Suprapubic skin (tissue), 3 donors: ENCODE results near the gene BCAP31.

Experiments used
- POLR2A ChIP-seq, 2 donors: fragments of 450-650 bp; IDR thresholded peaks; one replicate each; pipeline ENCODE4 v1.6.1; 2017; ENCODE audit warnings: antibody characterized with exemption in 2 of 2, mild to moderate bottlenecking in 2 of 2, moderate library complexity in 2 of 2
- TF ChIP-seq, protein P1 (sequence below), 2 donors: fragments of 200-600 bp in 1 of 2; fragments of 450-650 bp in 1 of 2; sonication (generic) in 1 of 2; IDR thresholded peaks; one replicate each; pipeline ENCODE4 v1.5.1; 2016 to 2019; ENCODE audit warnings: antibody characterized with exemption in 2 of 2, mild to moderate bottlenecking in 1 of 2, moderate library complexity in 1 of 2

DNA sequence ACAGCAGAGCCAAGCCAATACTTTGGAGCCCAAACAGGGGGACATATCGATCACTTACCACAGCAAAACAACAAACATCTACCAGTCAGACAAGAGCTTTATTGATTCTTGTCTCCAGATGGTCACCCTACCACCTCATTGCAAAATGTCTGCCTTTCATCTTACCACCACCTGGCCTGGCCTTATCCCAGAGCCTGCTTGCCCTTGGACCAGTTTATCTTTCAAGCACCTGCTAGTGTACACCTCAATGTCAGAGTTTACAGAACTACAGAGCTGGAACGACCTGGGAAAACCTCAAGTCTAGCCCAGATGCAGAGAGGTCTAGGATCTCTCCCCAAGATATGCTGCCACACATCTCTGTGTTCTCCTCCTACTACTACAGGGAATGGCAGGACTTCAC, 4.5 kb downstream of the BCAP31 start:
- TF ChIP-seq, protein P1, sequence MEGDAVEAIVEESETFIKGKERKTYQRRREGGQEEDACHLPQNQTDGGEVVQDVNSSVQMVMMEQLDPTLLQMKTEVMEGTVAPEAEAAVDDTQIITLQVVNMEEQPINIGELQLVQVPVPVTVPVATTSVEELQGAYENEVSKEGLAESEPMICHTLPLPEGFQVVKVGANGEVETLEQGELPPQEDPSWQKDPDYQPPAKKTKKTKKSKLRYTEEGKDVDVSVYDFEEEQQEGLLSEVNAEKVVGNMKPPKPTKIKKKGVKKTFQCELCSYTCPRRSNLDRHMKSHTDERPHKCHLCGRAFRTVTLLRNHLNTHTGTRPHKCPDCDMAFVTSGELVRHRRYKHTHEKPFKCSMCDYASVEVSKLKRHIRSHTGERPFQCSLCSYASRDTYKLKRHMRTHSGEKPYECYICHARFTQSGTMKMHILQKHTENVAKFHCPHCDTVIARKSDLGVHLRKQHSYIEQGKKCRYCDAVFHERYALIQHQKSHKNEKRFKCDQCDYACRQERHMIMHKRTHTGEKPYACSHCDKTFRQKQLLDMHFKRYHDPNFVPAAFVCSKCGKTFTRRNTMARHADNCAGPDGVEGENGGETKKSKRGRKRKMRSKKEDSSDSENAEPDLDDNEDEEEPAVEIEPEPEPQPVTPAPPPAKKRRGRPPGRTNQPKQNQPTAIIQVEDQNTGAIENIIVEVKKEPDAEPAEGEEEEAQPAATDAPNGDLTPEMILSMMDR (IDR thresholded peaks at IDR 0.05), result no peak
- TF ChIP-seq POLR2A (IDR thresholded peaks at IDR 0.05), result no peak
